Left ventricle myocardium inferior (tissue), 1 donor: ENCODE measurements around the gene RRAS. TPM values are rescaled to one million over a fixed set of nuclear protein-coding genes. Genes with fewer than 3 reads are reported as not detected.
"Not testable (repeated sequence)": the region's sequence is repeated elsewhere in the genome, so short reads cannot be mapped to it uniquely, and the experiment has no call there.

Experiments used
- DNase-seq: peaks from one replicate; pipeline ENCODE4 v3.0.0-alpha.2; 2020
- H3K27ac ChIP-seq: fragments of 200-600 bp; replicated peaks from 2 replicates; pipeline ENCODE4 v1.8.0; 2021
- H3K27me3 ChIP-seq: fragments of 200-600 bp; 2 replicates; pipeline ENCODE4 v1.8.0; 2021; ENCODE audit warnings: low read depth
- H3K36me3 ChIP-seq: fragments of 200-600 bp; 2 replicates; pipeline ENCODE4 v1.8.0; 2021
- H3K4me1 ChIP-seq: fragments of 200-600 bp; 2 replicates; pipeline ENCODE4 v1.8.0; 2021
- H3K4me3 ChIP-seq: fragments of 200-600 bp; 2 replicates; pipeline ENCODE4 v1.8.0; 2021; ENCODE audit warnings: mild to moderate bottlenecking, moderate library complexity
- H3K9me3 ChIP-seq: fragments of 200-600 bp; replicated peaks from 2 replicates; pipeline ENCODE4 v1.8.0; 2021
- intact Hi-C: fragments of 100-400 bp; cut with micrococcal nuclease; formaldehyde crosslinking; loops from one replicate; pipeline ENCODE4 v1.11.0; 2022
- total RNA-seq: library from RNA; stranded (reverse); fragmentation: NEBNext Ultra II Directional; extraction: Animal tissue kit (Norgen Biotek cat#: 25700); gene quantifications from one replicate; pipeline ENCODE4 v1.2.1, GENCODE V29; 2021
- TF ChIP-seq, protein P1 (sequence below): fragments of 200-600 bp; IDR thresholded peaks from 2 replicates; pipeline ENCODE4 v1.8.0; 2021; ENCODE audit warnings: antibody characterized with exemption, mild to moderate bottlenecking, borderline replicate concordance
- donor health status: DM: no; HTN: yes; CAD: no; lungs with severe emphysema.

The RRAS gene
- total RNA-seq, 1 donor from 2014 or later, result 116 TPM

- Histone ChIP-seq H3K27ac (peak overlapping the region; percentile 65), H3K4me1 (peaks cover 73% of the 10 kb centered on the region)
- intact Hi-C loops, result no loop called here
These were observed 4.3 kb downstream of the RRAS start for GRCh38 chr19:49635530-49636232.

DNA sequence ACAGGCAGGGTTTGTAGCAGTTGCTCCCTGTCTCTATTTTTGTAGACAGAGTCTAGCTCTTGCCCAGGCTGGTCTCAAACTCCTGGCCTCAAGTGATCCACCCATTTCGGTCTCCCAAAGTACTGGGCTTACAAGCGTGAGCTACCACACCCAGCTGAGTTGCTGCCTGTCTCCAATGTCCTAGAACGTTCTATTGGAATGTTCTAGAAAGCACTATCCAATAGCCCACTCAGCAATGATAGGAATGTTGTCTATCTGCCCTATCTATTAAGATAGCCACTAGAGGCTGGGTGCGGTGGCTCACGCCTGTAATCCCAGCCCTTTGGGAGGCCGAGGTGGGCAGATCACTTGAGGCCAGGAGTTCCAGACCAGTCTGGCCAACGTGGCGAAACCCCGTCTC lies 6.7 kb downstream of the RRAS start:
- H3K27me3 ChIP-seq, intact Hi-C loops, H3K9me3 ChIP-seq, H3K4me3 ChIP-seq, H3K27ac ChIP-seq, DNase-seq: not testable (repeated sequence)
- H3K36me3 ChIP-seq, result peaks cover 23% of the 10 kb centered on the region
- peaks cover 68% of the 10 kb centered on the region for H3K4me1 ChIP-seq

More at GRCh38 chr19:49635530-49636232, 4.3 kb downstream of the RRAS start:
- TF ChIP-seq, protein P1, sequence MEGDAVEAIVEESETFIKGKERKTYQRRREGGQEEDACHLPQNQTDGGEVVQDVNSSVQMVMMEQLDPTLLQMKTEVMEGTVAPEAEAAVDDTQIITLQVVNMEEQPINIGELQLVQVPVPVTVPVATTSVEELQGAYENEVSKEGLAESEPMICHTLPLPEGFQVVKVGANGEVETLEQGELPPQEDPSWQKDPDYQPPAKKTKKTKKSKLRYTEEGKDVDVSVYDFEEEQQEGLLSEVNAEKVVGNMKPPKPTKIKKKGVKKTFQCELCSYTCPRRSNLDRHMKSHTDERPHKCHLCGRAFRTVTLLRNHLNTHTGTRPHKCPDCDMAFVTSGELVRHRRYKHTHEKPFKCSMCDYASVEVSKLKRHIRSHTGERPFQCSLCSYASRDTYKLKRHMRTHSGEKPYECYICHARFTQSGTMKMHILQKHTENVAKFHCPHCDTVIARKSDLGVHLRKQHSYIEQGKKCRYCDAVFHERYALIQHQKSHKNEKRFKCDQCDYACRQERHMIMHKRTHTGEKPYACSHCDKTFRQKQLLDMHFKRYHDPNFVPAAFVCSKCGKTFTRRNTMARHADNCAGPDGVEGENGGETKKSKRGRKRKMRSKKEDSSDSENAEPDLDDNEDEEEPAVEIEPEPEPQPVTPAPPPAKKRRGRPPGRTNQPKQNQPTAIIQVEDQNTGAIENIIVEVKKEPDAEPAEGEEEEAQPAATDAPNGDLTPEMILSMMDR, result no peak
- Histone ChIP-seq H3K4me3 (no peak overlapping the region), H3K9me3 (no peaks in the 10 kb centered on the region), H3K27me3 (no peaks in the 10 kb centered on the region), H3K36me3 (peaks cover 23% of the 10 kb centered on the region)
- DNase-seq, result no peak

- DNase-seq, result no peak
- intact Hi-C loops, result no loop called here
- Histone ChIP-seq H3K9me3 (no peaks in the 10 kb centered on the region), H3K4me1 (peaks cover 61% of the 10 kb centered on the region), H3K4me3 (no peak overlapping the region), H3K36me3 (peaks cover 23% of the 10 kb centered on the region), H3K27me3 (no peaks in the 10 kb centered on the region), H3K27ac (no peak overlapping the region)
- TF ChIP-seq, protein P1, result no peak
These were observed 7.4 kb downstream of the RRAS start for GRCh38 chr19:49632576-49632975.

- Histone ChIP-seq H3K9me3 (no peaks in the 10 kb centered on the region), H3K36me3 (peaks cover 30% of the 10 kb centered on the region), H3K27me3 (no peaks in the 10 kb centered on the region), H3K4me1 (peaks cover 52% of the 10 kb centered on the region), H3K27ac (peak overlapping the region; percentile 60), H3K4me3 (no peak overlapping the region)
- TF ChIP-seq, protein P1, result no peak
- no peak for DNase-seq
- intact Hi-C loops, result no loop called here
These were observed 8.2 kb downstream of the RRAS start for GRCh38 chr19:49631610-49632192.

GRCh38 chr19:49631014-49631588 lies 8.8 kb downstream of the RRAS start:
- Histone ChIP-seq H3K27ac (peak overlapping the region; percentile 60), H3K36me3 (peaks cover 30% of the 10 kb centered on the region), H3K4me3 (no peak overlapping the region), H3K4me1 (peaks cover 46% of the 10 kb centered on the region), H3K9me3 (no peaks in the 10 kb centered on the region), H3K27me3 (no peaks in the 10 kb centered on the region)
- TF ChIP-seq, protein P1, result no peak
- intact Hi-C loops, result no loop called here
- DNase-seq, result no peak

GRCh38 chr19:49629659-49630058 lies 10.3 kb downstream of the RRAS start:
- DNase-seq, result no peak
- H3K9me3 ChIP-seq, result no peaks in the 10 kb centered on the region
- H3K27me3 ChIP-seq, result no peaks in the 10 kb centered on the region
- H3K27ac ChIP-seq, result peak overlapping the region; percentile 43
- H3K4me3 ChIP-seq, result no peak overlapping the region
- intact Hi-C loops, result no loop called here
- H3K36me3 ChIP-seq, result peaks cover 30% of the 10 kb centered on the region
- peaks cover 32% of the 10 kb centered on the region for H3K4me1 ChIP-seq
- TF ChIP-seq, protein P1, result no peak
